ENCODE measurements around the gene MATN1.

The MATN1 gene

GRCh38 chr1:30740251-30741238, 17.2 kb upstream of the MATN1 start:
- no peak overlapping the region for H3K4me3 ChIP-seq
- intact Hi-C loops (cut with DNase I; ENCODE audit: low total_unique reads), result no loop called here
- no peak for DNase-seq
- no peaks in the 10 kb centered on the region for H3K9me3 ChIP-seq
- peaks cover 0 to 12% of the 10 kb centered on the region in 2 donors for H3K27me3 ChIP-seq
- no peaks in the 10 kb centered on the region for H3K4me1 ChIP-seq
- TF ChIP-seq CTCF (IDR thresholded peaks at IDR 0.05), result no peak
- no peak overlapping the region for H3K27ac ChIP-seq
- H3K36me3 ChIP-seq, result no peaks in the 10 kb centered on the region

GRCh38 chr1:30739601-30740000, 16.2 kb upstream of the MATN1 start:
- H3K4me3 ChIP-seq, result no peak overlapping the region
- H3K9me3 ChIP-seq, result no peaks in the 10 kb centered on the region
- H3K36me3 ChIP-seq, result no peaks in the 10 kb centered on the region
- H3K27me3 ChIP-seq, result peaks cover 0 to 12% of the 10 kb centered on the region in 2 donors
- no peaks in the 10 kb centered on the region for H3K4me1 ChIP-seq
- H3K27ac ChIP-seq, result no peak overlapping the region
- intact Hi-C loops (cut with DNase I; ENCODE audit: low total_unique reads), result no loop called here
- DNase-seq, result no peak
- no peak for TF ChIP-seq CTCF (IDR thresholded peaks at IDR 0.05)

- no peak for DNase-seq
- H3K27ac ChIP-seq, result no peak overlapping the region
- H3K36me3 ChIP-seq, result no peaks in the 10 kb centered on the region
- no peak for TF ChIP-seq CTCF (IDR thresholded peaks at IDR 0.05)
- H3K4me1 ChIP-seq, result no peaks in the 10 kb centered on the region
- no peaks in the 10 kb centered on the region for H3K9me3 ChIP-seq
- H3K4me3 ChIP-seq, result no peak overlapping the region
- intact Hi-C loops (cut with DNase I; ENCODE audit: low total_unique reads), result no loop called here
- H3K27me3 ChIP-seq, result peaks cover 0 to 12% of the 10 kb centered on the region in 2 donors
Measured at GRCh38 chr1:30738715-30739559, 15.6 kb upstream of the MATN1 start.

- Histone ChIP-seq H3K27ac (no peak overlapping the region), H3K36me3 (no peaks in the 10 kb centered on the region), H3K27me3 (peaks cover 0 to 17% of the 10 kb centered on the region in 2 donors), H3K9me3 (no peaks in the 10 kb centered on the region), H3K4me3 (no peak overlapping the region), H3K4me1 (no peaks in the 10 kb centered on the region)
- TF ChIP-seq CTCF (IDR thresholded peaks at IDR 0.05), result no peak
- intact Hi-C loops (cut with DNase I; ENCODE audit: low total_unique reads), result no loop called here
- no peak for DNase-seq
Measured at GRCh38 chr1:30738040-30738714, 14.8 kb upstream of the MATN1 start.

- H3K9me3 ChIP-seq, result no peaks in the 10 kb centered on the region
- peaks cover 0 to 17% of the 10 kb centered on the region in 2 donors for H3K27me3 ChIP-seq
- no peak overlapping the region for H3K27ac ChIP-seq
- intact Hi-C loops (cut with DNase I; ENCODE audit: low total_unique reads), result no loop called here
- TF ChIP-seq CTCF (IDR thresholded peaks at IDR 0.05), result no peak
- H3K36me3 ChIP-seq, result no peaks in the 10 kb centered on the region
- no peaks in the 10 kb centered on the region for H3K4me1 ChIP-seq
- DNase-seq, result no peak
- H3K4me3 ChIP-seq, result no peak overlapping the region
Measured at GRCh38 chr1:30737357-30738039, 14.1 kb upstream of the MATN1 start.
